GM19455 (cell line): ENCODE measurements around the gene ASF1B.

Source experiments
- ATAC-seq: cut with Tn5 transposase; IDR thresholded peaks from one replicate; pipeline ENCODE4 v1.9.1; 2021; ENCODE audit not compliant: unreplicated experiment

The ASF1B gene

GRCh38 chr19:14111486-14111885, 24.9 kb downstream of the ASF1B start:
- no peak for ATAC-seq

DNA sequence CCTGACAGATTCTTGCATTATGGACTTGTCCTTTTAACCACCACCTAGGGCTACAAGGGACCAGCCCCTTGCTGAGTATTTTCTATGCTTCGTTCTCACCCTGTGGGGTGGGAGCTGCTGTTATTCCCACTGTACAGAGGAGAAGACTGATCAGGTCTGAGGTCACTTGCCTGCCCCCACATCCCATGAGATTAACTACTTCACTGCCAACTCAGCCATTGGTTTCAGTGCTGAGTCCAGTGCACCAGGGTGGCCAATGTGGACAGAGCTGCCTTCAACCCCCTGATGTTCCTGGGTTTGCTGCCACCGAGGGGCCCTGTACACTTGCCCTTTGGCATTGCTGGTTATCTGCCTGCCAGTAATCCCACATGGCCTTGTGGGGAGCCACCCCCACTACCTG, 25.7 kb downstream of the ASF1B start:
- no peak for ATAC-seq

DNA sequence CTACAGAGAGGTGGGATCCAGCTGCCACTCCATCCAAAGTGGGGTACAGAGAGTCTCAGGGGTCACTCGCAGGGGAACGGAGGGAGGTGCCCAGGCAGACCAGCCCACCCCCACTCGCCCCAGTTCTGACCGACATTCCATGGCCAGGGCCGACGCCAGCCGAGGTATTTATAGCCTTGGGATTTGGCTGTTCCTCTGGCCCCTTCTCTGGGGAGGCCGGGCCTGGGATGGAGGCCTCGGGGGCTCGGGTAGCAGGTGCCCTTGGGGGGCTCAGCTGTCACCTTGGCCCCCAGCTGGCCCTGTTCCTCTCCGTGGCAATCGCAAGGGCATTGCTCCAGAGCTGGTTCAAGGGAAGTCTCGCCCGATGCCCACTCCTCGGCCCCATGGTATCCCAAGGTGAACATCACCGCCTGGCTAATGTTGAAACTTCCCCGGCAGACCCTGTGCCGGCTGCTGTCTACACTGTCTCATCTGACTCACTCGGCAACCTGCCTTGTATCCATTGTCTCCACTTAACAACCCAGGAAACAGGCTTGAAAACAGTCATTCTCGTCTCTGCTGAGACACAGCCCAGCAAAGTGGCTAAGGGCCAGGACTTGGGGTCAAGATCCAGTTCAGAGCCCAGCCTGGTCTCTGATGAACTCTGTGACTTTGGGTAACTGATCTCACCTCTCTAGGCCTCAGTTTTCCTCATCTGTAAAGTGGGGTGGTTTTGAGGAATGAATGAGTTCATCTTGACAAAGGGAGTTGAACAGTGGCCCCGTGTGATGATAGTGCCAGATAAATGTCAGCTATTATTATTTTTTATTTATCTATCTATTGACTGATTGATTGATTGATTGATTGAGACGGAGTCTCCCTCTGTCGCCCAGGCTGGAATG, 28.6 kb downstream of the ASF1B start:
- no peak for ATAC-seq

DNA sequence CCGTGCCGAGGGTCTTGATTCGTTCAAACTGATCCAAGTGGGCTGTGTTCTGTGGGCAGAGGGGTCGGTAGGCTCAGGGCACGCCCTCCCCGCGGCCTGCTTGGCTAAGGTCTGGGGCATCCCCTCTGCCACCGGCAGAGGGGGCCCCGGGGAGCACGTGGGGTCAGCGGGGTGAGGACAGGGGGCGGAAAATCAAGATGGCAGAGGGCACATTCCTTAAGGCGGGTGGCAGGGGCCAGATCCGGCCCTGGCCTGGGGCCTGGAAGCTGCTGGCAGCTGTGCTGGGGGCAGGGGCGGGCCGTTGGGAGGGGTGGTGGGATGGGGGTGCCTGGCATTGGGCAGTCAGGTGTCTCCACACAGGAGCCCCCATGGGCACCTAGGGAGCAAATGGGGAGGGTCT, 29.5 kb downstream of the ASF1B start:
- ATAC-seq: no peak

DNA sequence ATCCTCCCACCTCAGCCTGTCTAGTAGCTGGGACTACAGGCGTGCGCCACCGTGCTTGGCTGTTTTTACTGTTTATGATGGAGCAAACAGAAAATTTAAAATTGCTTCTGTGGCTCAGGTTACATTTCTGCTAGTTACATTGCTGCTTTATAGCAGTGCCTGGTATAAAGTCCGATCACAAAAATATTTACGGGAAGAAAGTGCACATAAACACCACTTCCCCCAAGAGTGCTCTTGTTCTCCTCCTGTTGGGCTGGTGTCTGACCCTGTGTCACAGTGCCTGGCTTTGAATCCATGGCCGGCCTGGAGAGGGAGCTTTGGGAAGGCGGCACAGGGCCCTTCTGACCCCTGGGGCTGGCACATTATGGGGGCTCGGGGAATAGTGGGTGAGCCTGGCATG, 30.7 kb downstream of the ASF1B start:
- ATAC-seq: no peak

DNA sequence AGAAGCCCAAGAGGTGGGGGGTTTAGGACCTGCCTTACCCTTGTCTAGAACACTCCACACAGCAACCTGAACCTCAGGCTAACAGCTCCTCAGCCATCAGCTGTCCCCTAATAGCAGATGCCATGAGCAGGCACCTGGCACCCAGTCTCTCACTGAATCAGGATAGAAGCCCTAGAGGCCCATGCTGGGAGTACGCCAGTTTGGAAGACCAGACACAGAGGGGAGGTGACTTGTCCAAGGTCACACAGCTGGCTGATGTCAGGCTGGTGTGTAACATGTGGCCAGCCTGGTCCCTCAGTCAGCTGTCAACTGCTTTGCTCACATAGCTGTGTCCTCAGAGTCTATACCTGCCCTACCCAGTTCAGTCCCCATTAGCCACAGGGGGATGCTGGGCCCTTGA, 33.1 kb downstream of the ASF1B start:
- ATAC-seq: no peak

DNA sequence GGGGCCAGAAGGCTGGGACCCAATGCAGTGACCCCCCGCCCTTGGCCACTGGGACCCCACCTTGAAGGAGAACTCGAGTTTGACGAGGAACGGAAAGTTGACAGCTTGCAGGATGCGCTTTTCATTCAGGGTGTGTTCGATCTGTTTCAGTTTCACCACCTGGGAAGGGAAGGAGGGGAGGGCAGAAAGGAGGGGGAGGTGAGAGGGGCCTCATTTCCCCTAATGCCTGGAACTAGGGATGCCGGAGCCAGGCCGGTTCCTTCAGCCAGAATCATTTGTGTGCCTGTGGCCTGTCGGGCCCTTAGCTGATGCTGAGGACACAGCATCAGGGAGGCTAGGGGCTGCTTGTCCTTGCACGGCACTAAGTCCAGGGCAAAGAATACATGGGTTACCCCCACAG, 33.6 kb downstream of the ASF1B start:
- no peak for ATAC-seq

DNA sequence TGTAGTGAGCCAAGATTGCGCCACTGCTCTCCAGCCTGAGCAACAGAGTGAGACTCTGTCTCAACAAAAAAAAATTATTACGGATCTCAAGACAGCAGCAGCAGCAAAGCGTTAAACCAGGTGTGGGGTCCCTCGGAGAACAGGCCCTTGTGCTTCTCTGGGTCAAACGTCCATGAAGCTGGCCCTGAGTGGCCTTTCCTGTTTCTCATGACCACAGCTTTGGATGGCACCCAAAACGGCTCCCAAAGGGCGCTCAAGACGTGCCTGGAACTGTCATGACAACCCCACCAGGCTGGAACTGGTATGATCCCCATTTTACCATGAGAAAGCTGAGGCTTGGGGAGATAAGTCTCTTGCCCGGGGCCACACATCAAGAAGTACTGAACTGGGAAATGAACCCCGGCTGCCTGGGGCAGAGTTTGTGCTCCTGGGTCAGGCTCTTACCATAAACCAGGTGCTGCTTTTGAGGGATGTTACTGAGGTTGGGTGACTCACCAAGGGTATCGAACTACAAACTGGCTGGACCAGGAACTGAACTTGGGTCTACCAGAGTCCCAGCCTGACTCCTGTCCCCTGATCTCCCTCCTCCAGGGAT, 34.2 kb downstream of the ASF1B start:
- ATAC-seq: no peak

- no peak for ATAC-seq
These were observed 35.3 kb downstream of the ASF1B start for GRCh38 chr19:14101003-14101545.

DNA sequence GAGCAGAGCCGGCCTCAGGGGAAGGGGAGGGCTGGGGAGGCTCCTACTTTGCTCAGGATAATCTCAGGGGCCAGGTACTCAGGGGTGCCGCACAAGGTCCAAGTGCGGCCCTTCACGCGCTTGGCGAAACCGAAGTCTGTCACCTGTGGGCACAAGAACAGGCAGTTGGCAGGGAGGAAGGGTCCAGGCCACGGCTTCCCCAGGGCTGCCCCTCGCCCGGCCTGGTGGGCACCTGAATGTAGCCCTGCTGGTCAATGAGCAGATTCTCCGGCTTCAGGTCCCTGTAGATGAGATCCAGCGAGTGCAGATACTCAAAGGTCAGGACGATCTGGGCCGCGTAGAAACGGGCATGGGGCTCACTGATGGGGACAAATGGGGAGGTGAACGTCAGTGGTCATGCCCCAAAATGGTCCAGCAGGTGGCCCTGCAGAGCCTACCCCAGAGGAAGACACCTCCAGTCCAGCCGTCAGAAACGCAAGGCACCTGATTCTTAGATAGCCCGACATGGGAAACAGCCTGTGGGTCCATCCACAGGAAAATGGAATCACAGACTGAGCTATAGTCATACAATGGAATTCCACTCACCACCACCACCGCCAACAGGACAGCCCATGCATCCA, 38.7 kb downstream of the ASF1B start:
- no peak for ATAC-seq

DNA sequence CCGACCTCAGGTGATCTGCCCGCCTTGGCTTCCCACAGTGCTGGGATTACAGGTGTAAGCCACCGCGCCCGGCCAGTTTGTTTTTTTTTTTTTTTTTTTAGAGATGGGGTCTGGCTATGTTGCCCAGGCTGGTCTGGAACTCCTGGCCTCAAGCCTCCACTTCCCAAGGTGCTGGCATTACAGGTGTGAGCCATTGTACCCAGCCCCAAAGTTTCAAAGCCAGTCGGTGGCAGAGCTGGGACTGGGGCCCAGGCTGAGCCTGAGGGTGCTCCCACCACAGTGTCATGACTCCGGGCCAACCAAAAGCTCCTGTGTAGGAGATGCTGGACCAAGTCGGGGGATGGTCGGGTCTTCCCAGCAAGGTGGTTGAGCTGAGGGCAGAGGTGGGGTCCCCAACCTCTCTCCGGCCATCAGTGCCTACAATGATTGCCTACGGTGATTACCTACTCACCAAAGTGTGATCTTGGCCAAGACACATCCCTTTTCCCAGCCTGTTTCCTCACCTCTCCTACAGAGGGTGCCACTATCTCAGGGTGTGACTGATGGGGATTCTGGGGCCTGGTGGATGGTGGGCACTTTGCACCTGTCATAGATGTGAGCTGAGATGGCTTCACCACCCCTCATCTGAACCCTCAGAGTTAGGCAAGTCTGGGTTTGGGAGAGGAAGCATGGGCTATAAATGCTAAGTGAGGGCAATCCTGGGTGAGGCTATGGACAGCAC, 40.0 kb downstream of the ASF1B start:
- ATAC-seq: no peak

DNA sequence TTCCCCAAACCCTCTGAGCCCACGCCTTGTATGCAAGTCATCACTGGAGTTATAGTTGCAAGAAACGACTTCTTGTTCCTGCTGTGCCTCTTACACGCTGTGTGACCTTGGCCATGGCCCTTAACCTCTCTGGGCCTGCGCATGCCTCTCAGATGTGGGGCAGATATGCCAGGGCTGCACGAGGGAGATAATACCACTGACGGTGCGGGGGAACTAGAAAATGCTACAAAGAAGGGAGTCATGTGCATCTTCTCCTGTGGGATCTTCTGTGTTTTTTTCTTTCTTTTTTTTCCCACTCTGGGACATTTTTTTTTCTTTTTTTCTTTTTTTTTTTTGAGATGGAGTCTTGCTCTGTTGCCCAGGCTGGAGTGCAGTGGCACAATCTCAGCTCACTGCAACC, 41.5 kb downstream of the ASF1B start:
- ATAC-seq: no peak

DNA sequence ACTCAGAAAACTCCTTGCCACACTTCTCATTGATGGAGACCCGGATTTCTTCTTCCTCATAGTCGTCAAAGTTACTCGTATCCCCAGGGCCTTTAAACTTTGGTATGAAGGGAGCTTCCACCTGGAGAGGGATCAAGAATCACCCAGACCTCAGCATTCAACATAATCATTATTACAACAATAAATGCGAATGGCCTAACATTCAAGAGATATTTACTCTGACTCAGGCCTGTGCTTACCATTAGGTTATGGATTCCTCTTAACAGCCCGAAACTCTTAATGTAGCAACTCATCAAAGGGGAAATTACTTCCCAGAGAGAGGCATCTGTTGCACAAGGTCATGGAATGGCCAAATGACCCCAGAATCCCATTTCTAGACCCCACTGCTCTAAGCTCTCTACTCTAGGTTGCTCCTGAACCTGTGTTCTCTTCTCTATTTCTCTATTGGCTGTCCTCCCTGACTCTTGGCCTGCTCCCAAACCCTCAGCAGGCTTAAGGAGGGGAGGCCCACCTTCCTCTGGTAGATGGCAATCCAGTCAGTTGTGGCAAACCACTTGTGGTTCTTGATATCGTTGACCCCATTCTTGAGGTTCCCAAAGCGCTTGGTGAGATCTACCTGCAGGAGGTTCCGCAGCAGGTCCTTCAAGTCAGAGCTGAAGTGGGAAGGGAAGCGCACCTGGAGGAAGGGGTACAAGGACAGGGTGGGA, 43.1 kb downstream of the ASF1B start:
- ATAC-seq: no peak

- ATAC-seq: no peak
These were observed 44.5 kb downstream of the ASF1B start for GRCh38 chr19:14091813-14092462.

- peak; percentile 50 for ATAC-seq
These were observed 45.1 kb downstream of the ASF1B start for GRCh38 chr19:14091081-14091812.

DNA sequence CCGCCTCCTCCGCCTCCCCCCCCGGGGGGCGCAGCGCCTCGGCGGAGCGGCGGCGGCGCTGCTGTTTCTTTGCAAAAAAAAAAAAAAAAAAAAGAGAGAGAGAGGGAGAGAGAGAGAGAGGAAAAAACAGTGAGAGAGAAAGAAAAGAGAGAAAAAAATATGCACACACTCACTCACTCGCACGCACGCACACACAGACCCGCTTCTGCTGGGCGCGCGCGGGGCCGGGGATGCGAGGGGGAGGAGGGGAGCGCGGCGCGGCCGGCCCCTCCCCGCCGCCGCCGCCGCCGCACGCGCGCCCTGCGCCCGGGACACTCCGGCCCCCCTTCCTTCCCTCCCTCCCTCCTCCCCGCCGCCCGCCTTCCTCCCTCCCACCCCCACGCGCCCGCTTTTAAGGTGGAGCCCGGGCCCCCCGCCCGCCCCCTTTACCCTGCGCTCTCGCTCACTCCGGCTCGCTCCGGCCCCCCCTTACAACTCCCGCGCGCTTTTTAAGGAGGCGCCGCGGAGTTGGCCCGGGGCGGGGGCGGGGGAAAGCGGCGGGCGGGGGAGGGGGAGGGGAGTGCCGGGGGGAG, 45.8 kb downstream of the ASF1B start, which contains the start of gene SAMD1:
Gene SAMD1, minus strand, starts transcription at position 243 of the 572 bp plus-strand sequence.
- ATAC-seq: peak; percentile 23

DNA sequence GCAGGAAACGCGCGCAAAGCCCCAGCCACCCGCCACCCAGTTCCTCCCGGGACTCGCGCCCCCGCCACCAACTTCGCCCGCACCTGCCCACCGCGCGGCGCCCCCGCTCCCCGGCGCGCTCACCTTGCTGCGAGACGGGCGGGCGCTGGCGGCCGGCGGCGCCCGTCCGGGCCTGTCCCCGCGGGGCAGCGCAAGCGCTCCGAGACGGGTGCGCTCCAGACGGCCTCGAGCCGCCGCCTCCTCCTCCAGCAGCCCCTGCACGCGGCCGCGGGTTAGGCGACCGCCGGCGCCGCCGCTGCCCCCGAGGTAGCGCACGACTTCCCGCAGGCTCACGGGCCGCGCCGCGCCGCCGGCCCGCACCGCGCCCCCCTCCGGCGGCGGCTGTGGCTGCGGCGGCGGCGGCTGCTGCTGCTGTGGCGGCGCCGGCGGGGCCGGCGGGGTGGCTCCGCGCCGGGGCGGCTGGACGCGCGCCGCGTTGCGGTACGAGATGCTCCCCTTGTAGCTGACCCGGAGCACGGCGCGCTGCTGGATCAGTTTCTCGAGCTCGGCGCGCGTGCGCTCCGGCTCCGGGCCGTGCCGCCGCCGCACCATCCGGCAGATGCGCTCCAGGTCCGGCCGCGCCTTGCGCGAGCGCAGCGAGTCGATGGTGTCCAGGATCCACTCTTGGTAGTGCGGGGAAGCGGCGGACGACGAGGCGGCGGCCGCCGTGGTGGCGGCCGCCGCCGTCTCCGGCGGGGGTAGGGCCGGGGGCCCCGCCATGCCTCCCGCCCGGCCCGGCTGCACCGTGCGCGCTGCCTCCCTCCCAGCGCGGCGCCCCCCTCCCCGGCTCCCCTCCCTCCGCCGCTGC, 46.5 kb downstream of the ASF1B start:
- ATAC-seq: peak; percentile 19

DNA sequence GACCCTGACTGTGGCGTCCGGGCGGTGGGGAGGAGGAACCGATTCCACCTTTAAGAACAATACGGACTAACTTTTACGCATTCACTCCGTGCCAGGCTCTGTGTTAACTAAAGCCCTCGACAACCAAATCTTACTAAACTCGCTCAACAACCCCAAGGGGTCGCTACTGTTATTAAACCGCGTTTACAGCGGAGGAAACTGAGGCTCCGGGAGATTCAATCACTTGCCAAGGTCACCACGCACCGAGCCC, 47.1 kb downstream of the ASF1B start:
- ATAC-seq: no peak
